SW480 (cell line): ENCODE measurements around the gene RPL31.
A peak's percentile ranks its signal among the peaks of the same experiment; 100 is the strongest.
"Not testable (repeated sequence)": the region's sequence is repeated elsewhere in the genome, so short reads cannot be mapped to it uniquely, and the experiment has no call there.

Experiments
- DNase-seq: peaks from one replicate; pipeline ENCODE4 v3.0.0-alpha.2; 2016; ENCODE audit warnings: low spot score

RPL31 gene

GRCh38 chr2:101026923-101027469 is 24.9 kb downstream of the RPL31 start:
- DNase-seq = no peak

GRCh38 chr2:101027852-101028251 is 25.8 kb downstream of the RPL31 start:
- DNase-seq = no peak

GRCh38 chr2:101030866-101031554 is 28.9 kb downstream of the RPL31 start:
- DNase-seq = no peak

- DNase-seq = no peak
Measured at GRCh38 chr2:101032084-101032776, 30.1 kb downstream of the RPL31 start.

- peak; percentile 42 for DNase-seq
Measured at GRCh38 chr2:101036562-101036961, 34.5 kb downstream of the RPL31 start.

GRCh38 chr2:101037161-101037755 is 35.2 kb downstream of the RPL31 start:
- DNase-seq = no peak

- peak; percentile 50 for DNase-seq
Measured at GRCh38 chr2:101038455-101039255, 36.6 kb downstream of the RPL31 start.

GRCh38 chr2:101040072-101040471 is 38.0 kb downstream of the RPL31 start:
- no peak for DNase-seq

GRCh38 chr2:101040761-101041160 is 38.7 kb downstream of the RPL31 start:
- DNase-seq = no peak

GRCh38 chr2:101041413-101041812 is 39.3 kb downstream of the RPL31 start:
- no peak for DNase-seq

GRCh38 chr2:101045330-101045729 is 43.2 kb downstream of the RPL31 start:
- DNase-seq = no peak

GRCh38 chr2:101047075-101047766 is 45.1 kb downstream of the RPL31 start:
- no peak for DNase-seq

GRCh38 chr2:101047774-101048173 is 45.7 kb downstream of the RPL31 start:
- no peak for DNase-seq

- no peak for DNase-seq
Measured at GRCh38 chr2:101048756-101049155, 46.7 kb downstream of the RPL31 start.

- DNase-seq = not testable (repeated sequence)
Measured at GRCh38 chr2:101050886-101051285, 48.8 kb downstream of the RPL31 start.

GRCh38 chr2:101052147-101052546 is 50.1 kb downstream of the RPL31 start:
- no peak for DNase-seq

- DNase-seq = no peak
Measured at GRCh38 chr2:101053117-101053516, 51.0 kb downstream of the RPL31 start.
